GM19023 (cell line): ENCODE data around the gene CKLF.
"Not testable (repeated sequence)": the region's sequence is repeated elsewhere in the genome, so short reads cannot be mapped to it uniquely, and the experiment has no call there.

Experiments used
- ATAC-seq: cut with Tn5 transposase; IDR thresholded peaks from one replicate; pipeline ENCODE4 v1.9.1; 2021; ENCODE audit warnings: mild to moderate bottlenecking, moderate library complexity; ENCODE audit not compliant: unreplicated experiment

Gene CKLF

DNA sequence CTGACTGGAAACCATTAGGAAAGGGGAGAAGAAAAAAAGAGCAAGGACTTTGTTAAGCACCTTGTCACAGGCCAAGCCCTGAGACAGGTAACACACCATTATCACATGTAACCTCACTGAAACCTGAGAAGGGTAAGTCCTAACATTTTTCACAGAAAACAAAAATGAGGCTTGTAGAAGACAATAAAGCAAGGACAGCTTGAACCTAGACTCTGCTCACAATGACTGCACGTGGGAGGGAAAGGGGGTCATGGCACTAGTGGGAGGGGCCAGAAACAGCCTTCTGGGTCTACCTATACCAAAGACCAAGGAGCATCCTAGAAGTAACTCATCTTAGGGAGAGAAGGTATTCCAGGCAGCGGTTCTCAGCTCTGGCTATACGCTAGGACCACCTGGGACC lies 10.0 kb upstream of the CKLF start:
- ATAC-seq: no peak

DNA sequence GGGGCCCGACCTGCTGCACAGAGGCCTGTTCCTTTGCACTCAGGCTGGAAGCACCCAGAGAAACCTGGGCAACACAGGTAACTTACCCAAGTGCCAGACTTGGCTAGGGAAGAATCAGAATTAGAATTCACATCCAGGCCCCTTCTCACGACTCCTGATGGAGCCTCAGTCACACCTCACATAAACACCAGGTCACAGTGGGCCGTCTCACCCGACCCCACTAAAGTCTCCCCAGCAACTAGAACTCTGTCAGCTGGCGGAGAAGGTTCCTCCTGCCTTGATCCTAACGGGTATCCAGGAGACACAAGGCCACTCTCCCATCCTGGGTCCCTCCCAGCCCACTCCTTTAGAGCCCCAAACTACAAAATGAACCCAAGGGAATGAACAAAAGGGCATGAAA lies 8.8 kb upstream of the CKLF start:
- no peak for ATAC-seq

DNA sequence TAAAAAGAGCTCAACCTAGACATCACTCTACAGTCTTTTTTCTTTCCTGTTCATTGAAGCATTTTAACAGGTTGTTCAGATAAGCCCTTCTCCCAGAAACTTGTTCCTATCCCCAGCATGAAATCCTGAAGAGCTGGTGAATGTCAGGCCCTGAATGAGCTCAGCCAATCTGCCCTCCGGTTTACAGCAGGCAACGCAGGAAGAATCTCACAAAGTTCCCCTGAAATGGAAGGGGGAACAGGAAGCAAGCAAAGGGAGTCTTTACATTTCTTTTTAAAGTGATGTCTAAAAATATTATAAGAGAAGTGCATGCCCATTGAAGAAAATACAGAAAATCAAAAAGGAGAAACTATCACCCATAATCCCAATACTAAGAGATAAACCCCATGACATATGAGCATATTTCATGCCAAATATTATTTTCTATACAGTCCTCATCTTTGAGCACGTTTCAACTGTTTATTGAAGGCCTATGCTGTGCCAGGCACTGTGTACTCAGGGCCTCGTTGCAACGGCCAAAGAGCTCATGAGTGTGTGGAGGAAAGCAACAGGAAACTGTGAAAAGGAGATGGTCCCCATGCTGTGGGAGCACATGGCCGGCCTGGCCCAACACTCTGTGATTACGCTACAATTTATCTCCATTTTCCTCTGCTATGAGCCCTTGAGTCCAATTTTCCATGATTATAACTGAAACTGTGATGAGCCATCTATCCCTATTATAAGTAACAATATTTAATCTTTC lies 8.2 kb upstream of the CKLF start:
- no peak for ATAC-seq

DNA sequence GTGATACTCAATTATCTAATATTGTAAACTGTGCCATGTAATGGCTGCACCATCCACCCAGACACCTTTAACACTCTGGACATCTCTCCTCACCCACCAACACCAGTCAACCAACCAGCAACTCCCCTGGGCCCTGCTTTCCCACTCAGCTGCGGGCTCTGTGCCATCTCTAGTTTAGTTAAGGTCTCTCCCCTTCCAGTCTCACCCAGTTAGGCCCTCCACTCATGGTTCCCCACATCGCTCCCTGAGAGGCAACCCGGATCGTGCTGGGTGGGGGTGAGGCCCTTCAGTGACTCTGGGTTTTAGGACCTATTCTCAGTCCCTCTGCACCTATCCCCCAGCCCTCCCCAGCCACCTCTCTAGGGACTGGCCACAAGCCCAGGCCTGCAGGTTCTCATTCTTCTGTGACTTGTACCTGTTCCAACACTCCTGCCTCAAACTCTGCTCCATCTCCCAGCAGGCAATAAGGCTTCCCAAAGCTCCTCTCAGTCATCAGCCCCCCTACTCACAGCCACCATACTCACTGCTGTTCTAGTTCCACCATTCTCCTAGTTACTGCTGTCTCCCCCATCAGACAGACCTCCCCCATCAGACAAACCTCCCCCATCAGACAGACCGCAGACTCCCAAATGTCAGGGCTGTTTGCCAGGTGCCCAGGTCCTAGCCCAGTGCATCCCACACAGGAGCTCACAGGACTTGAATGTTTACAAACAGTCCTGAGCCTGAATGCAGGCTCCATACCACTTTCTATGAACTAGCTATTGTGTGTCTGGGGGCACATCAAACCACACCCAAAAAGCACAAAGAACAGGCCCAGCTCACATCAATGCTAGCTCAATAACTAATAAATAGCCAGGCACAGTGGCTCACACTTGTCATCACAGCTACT lies 5.0 kb upstream of the CKLF start:
- ATAC-seq: no peak

DNA sequence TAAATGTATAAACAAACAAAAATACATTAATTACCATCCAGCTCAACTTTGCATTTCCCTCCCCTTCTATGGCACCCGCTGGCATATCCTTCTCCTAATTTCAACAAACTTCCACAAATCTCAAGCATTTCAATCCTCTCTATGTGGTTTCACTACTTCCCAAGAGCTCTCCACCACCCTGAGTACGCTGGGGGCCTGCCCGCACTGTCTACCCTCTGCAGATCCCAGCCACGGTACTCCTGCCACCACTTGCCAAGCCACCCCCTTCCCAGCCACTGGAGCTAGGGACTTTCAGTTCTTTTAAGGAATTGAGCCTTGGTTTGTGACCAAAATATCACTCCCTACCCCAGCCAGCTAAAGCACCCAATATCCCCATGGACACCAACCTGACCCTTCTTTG lies 4.3 kb upstream of the CKLF start:
- ATAC-seq: no peak

DNA sequence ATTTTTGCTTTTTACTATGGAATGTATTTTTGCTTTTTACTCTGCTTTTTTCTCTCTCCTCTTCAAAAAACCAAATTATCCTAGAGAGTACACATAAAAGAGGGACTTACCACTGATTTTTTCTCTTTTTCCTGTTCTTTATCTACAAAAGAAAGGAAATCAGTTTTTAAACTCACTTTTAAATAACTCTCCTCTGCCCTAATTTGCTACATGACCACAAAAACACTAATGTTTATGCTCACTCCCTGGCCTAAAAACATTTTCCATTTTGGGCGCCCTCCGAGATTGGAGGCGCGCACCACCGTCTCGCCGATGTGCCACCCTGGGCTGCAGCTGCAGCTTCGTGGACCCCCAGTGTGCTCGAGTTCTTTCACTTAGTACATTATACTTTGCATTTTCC lies 3.5 kb upstream of the CKLF start:
- no peak for ATAC-seq

DNA sequence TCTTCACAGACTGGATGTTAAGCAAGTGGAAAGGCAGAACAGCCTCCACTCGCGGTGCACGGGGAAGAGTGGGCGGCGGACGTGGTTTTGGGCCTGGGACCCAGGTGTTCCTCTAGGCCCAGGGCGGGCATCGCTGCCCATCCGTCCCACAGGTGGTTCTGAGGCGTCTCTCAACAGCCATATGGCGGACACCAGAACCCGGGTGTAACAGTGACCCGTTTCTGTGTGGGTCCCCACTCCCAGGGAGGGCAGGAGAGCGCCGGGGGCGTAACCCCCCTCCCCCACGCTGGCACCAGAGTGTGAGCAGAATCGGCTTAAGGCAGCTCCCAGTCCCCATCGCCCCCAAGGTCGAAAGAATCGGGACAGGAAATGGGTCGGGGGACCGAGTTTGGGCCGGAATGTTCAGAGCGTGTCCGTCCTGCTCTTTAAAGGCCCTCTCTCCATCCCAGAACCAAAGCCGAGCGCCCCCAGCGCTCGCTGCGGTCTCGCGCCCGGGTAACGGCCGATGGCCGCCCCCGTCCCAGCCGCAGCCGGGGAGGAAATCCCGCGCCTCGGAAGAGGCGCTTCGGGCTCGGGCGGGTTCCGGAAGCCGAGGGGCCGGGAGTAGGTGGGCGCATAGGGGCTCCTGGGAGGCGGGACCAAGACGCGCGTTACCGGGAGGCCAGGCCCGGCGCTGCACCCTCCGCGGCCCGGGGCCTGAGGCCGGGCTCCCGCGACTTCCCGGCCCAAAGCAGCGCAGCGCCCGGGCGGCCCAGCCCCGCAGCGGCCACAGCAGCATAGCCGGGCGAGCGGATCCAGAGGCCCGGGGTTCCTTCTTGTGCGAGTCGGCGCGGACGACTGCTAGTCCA lies 2.9 kb upstream of the CKLF start, which contains the start of gene TK2:
TK2 (minus strand) TSS at position 839 of the 848 bp plus-strand sequence; CDS start at position 778, 61 bp downstream.
- no peak for ATAC-seq

DNA sequence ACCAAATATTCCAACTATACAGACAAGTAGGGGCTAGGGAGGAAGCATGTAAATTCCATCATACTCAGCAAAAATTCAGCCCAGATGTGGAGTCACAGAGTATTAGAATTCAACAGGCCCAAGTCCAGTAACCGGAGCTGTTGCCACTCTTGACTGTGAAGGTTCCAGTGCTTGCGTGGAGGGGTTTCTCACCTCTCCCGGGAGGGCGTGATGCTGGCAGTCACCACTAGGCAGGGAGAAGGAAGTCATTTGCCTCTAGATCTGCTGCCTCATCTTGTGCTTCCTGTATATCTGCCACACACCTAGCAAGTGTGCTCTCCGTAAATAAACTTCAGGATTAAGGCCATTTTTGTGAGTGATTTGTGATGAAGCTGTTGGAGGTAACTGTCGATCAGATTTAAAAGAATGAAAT lies 1.0 kb upstream of the CKLF start:
- no peak for ATAC-seq

DNA sequence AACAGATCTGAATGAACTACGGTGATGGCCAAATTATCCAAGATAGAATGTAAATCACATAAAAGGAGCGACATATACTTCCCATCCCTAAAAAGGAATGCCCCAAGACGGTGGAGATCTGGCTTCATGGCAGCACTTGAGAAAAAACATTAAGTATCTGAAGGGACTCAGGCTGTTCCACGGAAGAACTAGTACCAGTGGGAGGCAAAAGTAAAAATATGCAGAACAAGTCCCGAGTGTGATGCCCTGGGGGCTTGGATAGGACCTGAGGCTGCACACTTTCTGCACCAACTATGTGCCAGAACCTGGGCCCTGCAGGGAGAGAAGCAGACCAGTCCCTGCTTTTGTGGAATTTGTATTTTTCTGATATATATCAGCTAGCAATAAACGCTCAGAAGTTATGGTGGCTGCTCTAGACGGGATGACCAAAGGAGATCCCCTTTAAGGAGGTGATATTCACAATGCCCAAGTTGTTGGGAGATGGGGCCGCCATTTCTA lies 539 bp upstream of the CKLF start:
- no peak for ATAC-seq

DNA sequence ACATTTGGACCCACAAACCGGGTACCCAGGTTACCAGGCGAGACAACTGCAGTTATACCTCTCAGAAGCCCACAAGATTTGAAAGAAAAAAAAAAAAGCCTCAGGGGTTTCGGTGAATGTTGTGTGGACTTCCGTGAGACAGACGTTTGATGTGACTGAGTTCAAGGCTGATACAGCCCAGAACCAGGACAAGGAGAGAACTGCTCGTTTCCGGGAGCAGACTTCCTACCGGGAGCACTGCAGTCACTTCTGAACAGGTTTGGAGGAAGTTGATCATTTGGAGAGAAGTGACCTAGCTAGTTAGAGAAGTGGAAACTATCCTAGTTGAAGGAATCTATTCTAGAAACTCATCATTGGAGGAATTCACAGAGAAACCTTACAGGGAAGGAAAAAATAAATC lies 847 bp downstream of the CKLF start:
- no peak for ATAC-seq

DNA sequence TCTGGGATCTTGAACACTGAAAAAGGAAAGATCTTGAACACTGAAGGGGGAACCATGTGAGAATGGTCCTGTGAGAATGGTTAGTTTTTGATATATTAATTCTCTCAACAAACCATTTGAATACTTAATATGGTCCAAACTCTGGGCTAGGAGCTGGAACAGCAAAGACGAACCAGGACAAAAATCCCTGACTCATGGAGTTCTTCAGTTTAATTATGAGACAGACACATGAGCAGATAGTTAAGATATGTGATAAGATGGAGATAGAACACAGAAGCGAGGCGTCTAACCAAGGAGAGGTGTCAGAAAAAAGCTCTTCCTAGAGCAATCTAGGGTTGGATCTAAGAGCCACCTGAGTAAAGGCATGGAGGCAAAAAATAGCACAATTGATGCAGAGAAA lies 1.6 kb downstream of the CKLF start:
- no peak for ATAC-seq

DNA sequence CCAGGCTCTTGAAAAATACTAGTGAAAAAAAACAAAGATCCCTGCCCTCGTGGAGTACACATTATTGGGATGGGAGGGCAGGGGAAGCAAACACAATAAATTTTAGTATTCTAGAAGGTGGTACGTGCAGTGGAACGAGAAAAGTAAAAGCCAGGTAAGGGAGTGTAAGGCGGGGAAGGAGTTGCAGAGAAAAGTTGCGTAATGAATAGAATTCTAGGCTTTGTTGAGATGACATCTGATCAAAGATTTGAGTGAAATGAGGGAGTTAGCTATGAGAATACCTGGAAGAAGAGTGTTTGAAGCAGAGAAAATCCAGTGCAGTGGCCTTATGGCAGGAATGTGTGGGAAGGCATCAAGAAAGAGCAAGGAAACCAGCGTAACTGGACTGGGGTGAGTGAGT lies 2.1 kb downstream of the CKLF start:
- ATAC-seq: no peak

DNA sequence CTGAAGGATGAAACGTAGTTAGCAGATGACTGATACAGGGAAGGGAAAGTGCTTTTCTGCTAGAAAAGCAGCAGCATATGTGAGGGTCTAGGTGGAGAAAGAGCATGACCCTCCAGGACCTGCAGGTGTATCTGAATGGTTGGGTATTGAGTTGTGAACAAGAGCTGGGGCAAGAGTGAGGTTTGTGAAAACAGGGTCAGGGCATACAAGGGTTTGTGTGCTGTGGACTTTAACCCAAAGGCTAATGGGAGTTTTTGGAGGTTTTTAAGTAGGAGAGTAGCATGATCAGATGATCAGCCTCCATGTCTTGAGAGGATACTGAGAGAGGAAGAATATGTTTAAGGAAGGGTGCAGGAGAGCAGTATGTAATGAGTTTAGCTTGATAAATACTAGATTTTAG lies 7.7 kb downstream of the CKLF start:
- ATAC-seq: no peak

DNA sequence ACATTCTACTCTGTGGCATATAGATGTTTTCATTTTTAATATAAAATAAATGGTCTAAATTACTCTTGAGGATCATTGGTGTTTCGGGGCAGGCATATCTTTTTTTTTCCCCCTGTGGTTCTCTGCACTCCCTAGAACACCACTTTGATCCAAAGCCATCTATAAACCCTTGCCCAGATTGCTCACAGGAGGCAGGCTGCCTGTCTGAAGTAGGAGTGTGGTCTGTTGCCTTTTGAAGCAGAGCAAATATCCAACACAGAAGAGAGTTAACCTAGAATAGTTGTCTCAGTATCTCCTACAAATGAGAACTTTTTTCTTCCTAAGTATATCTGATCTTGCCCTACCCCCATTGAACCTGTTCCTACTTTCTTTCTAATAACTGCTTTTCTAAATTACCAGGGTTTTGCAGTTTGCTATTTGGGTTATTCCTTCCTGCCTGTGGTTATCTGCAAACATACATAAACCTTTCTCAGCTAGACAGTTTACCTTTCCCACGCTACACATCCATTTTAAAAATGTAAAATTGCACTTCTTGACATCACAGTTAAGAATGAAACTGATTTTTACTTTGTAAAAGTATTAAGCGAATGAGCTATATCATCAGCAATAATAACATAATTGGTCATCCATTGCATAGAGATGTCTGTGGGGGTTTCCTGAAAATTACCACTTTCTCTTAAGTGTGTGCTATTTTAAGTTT lies 9.2 kb downstream of the CKLF start:
- no peak for ATAC-seq

DNA sequence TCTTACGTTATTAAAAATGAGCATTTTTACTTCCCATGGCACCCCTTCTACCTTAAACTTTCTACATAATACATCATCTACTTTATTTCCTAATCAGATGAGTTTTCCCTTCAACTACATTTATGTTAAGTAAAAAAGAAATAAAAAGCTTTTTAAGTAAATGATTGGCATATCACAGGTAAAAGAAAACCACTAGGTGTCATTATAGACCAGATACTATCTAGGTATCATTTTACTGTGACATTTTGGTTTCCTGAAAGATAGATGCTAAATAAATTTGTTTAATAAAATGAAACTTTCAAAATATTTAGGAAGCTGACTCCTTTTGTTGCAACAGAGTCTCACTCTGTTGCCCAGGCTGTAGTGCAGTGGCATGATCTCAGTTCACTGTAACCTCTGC lies 10.0 kb downstream of the CKLF start:
- no peak for ATAC-seq

DNA sequence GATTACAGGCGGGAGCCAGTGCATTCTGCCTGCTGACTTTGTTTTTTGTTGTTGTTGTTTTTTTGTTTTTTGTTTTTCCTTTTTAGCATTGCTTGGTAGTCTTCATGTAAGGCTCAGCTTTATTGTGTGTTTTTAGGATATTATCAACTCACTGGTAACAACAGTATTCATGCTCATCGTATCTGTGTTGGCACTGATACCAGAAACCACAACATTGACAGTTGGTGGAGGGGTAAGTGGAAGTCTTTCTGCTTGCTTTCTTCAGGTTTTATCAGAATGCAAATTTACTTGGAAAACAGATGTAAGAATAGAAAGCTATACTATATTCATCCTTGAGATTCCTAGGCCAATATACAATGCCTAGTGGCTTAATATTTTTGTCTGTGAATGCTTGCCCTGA lies 10.6 kb downstream of the CKLF start:
- ATAC-seq: no peak

DNA sequence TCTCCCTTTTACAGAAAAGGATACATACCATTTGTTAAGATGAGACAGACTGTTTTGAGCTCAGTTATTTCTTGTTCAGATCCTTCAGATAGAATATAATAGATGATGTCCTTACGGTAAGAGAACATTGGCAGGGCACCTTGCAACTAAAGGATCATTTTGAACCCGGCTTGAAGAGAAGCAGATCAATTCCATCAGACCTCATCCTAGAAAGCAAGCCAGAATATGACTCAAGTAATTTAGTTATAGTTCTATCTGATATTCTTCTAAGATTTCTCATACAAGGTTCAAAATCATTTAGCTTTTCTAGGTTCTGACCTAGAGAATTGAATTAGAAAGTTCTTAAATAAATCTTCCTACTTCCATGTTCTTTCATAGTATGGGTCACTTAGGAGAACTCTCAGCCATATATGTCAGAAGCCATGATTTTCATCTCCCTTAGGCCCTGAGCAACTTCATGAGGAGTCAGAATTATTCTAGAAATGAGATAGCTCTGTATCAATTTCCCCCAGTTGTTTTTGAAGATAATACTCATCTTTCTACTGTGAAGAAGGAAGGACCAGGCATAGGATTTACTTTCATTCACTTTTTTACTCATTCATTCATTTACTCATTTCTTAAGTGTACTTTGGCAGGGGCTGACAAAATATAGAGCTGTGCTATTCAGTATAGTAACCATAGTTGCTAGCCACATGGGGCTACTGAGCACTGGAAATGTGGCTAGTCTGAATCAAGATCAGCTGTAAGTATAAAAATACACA lies 11.4 kb downstream of the CKLF start:
- ATAC-seq: no peak

DNA sequence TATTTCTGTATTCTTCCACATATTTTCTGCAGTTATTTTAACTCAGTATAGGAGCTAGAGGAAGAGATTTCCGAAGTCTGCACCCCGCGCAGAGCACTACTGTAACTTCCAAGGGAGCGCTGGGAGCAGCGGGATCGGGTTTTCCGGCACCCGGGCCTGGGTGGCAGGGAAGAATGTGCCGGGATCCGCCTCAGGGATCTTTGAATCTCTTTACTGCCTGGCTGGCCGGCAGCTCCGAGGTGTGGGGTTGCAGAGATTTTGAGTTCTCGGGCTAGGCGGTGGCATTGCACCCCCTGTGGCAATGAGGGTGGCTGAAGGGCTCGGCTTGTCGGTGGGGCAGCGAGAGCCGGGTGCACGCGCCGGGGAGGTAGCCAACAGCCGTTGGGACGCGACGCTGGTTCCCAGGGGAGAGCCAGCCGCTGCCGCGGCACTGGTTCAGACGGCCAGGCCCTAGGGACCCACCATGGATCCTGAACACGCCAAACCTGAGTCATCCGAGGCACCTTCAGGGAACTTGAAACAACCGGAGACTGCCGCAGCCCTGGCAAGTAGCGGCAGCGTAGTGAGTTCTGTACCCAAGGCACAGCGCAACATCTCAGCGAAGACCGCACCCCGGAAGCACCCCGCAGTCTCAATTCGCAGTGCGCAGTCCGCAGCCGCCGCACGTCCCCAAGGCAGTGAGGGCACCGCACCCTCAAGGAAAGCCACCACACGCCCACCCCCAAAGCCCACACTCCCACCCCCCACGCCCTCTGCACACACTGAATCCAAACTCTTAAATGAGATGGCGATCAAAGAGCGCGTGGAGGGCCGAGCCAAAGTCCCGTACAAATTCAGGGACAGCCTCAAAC lies 13.9 kb downstream of the CKLF start, which contains the start of gene CMTM1:
CMTM1 (plus strand) TSS at position 389 of the 851 bp plus-strand sequence; CDS start at position 464, 75 bp downstream.
- ATAC-seq: no peak

DNA sequence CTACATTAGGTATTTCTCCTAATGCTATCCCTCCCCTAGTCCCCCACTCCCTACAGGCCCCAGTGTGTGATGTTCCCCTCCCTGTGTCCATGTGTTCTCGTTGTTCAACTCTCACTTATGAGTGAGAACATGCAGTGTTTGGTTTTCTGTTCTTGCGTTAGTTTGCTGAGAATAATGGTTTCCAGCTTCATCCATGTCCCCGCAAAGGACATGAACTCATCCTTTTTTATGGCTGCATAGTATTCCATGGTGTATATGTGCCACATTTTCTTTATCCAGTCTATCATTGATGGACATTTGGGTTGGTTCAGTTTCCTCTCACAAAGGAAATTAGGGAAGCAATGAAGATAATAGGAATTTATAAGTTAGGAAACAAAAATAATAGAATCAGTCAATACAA lies 14.9 kb downstream of the CKLF start:
- not testable (repeated sequence) for ATAC-seq
